Epithelial cell of esophagus (primary cell): ENCODE measurements around the gene NTM.

Source experiments
- DNase-seq: peaks from one replicate; pipeline ENCODE4 v3.0.0; 2010; ENCODE audit warnings: low read depth
- H3K4me3 ChIP-seq: 2 replicates; pipeline ENCODE4 v1.5.1; 2011; ENCODE audit warnings: mild to moderate bottlenecking, low read length, control low read depth
- TF ChIP-seq, protein P1 (sequence below): IDR thresholded peaks from 2 replicates; pipeline ENCODE4 v1.5.1; 2011; ENCODE audit warnings: low read depth, mild to moderate bottlenecking, low read length, control low read depth, inconsistent platforms; ENCODE audit not compliant: insufficient read depth; ENCODE audit errors: missing control alignments

NTM gene

DNA sequence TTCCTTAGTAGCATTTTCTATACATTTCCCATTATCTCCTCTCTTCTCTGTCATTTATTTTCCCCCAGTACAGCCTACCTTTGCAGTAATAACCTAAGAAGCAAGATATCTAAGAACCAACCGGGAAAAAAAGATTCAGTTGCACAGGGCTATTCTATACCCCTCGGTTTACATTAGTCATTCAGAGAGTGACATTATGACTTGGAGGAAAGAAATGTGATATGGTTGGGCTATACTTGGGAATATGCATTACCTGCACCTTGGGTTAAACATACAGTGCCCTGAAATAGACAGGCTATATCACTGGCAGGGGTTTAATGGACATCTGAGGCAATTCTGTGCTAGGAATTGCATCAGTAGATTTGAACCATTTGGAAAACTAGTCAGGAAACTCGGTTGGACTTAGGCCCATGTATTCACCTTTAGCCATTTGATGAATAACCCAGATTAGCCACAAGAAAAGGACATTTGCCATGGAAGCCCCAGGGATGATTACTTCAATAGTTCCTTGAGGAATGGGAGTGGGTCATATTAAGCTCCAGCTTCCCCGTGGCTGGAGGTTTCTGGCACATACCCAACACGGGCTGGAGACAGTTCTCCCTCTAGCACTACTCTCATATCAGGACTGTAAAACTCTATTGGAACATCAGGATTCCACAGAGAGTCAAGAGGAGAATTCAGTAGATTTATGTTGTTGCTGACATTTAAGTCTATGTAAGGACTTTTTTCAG lies 973.2 kb downstream of the NTM start:
- DNase-seq = peak; percentile 13
- H3K4me3 ChIP-seq = no peak overlapping the region
- TF ChIP-seq, protein P1, sequence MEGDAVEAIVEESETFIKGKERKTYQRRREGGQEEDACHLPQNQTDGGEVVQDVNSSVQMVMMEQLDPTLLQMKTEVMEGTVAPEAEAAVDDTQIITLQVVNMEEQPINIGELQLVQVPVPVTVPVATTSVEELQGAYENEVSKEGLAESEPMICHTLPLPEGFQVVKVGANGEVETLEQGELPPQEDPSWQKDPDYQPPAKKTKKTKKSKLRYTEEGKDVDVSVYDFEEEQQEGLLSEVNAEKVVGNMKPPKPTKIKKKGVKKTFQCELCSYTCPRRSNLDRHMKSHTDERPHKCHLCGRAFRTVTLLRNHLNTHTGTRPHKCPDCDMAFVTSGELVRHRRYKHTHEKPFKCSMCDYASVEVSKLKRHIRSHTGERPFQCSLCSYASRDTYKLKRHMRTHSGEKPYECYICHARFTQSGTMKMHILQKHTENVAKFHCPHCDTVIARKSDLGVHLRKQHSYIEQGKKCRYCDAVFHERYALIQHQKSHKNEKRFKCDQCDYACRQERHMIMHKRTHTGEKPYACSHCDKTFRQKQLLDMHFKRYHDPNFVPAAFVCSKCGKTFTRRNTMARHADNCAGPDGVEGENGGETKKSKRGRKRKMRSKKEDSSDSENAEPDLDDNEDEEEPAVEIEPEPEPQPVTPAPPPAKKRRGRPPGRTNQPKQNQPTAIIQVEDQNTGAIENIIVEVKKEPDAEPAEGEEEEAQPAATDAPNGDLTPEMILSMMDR = no peak

DNA sequence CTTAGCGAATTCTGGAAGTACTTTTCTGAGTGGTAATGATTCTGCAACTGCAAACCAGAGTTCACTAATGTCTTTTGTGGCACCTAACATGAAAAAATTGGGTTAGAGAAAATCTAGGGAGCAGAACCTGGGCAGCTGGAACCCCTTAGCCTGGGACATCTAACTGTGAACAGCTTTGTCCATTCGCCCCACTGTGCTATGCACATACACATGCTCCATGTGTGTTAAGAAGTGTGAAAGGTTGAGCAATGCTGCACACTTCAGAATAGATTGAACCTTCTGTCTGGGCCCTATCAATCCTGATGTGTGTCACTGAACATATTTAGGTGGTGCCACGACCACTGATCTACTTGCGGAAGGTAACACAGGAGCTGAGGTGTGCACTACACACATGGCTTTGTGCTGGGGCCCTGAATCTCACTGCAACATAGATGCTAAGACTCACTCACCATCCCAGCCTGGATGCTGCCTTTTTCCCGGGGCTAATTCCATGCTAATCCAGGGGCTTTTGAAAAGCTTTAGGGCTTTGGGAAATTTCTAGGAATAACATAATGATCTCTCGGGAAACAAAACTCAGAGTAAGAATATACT lies 976.2 kb downstream of the NTM start:
- DNase-seq = no peak
- H3K4me3 ChIP-seq = no peak overlapping the region
- TF ChIP-seq, protein P1 = no peak

DNA sequence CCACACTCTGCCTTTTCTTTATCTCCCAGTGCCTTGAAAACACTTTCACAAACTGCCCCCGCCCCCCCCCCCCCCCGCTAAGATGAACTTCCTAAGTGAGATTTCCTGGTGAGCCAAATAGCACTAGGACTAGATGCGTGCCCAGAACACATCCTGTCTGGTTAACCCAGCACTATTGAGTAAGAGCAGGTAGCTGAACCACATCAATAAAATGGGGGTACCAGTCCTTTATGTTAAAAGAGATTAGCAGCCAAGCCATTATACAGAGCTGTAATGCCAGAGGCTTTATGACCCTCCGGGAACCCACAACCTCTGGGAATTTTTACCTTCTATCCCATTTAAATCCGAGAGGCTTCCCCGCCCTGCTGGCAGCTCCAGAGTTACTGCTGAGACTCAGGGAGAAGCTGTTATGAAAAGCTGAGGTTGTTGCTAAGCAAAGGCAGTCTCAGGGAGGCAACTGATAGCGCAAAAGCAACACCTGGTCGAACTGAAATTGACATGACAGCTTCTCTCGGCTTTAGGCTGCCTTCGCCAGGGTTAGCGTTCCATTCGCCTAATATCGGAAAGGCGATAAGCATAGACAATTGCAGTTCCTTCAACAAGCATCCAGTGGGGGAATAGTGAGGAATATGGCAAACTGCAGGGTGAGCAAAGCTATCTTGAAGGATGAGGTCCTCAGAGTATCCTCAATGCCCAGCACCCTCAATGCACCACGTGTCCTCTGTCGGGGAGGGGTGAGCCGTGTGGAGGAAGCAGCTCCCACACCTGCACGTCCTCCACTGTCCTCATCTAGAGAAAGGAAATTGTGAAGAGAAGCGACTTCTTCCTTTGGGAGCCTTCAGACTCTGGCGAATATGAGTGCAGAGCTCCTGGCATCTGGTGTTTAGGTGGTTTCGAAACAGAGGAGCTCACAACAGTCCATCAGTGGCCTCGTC lies 977.0 kb downstream of the NTM start:
- TF ChIP-seq, protein P1 = no peak
- DNase-seq = no peak
- no peak overlapping the region for H3K4me3 ChIP-seq

DNA sequence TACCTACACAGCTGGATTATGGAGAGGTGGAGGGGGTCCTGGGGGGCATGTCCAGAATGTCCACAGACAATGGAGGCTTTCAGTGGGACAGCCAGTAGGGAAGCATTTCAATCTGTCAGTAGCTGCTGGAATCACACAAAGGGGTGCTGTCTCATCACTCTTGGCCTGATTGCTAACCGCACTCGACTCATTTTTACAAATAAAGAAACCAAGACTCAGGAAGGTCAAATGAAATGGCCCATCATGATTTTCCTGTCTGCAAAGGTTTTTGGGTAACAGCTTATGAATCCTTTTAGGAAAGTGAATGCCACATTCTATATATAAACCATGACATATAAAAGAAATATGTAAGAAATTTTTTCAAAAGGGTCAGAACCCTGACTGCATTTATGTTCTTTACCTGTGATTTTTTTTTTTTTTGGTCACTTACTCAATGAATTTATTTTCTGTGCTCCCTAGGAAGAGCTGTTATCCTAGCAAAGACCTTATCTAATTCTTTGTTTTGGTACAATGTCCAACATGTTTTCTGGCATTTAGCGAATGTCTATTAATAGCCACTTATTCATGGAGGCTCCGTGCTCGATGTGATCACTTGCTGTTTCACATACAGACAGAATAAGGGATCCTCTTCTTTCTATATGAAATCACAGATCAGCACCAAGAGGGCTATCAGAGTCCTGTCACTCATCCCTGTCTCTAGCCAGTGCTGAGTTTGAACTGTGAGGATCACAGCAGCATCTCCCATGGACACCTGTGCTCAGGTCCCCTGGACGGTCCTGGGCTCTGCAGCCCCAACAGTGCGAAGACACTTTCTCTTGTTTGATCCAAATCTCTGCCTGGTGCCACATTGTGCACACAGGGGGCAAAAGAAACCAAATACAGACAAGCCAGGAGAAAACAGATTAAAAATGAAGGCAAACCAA lies 979.7 kb downstream of the NTM start:
- H3K4me3 ChIP-seq = no peak overlapping the region
- TF ChIP-seq, protein P1 = no peak
- no peak for DNase-seq

DNA sequence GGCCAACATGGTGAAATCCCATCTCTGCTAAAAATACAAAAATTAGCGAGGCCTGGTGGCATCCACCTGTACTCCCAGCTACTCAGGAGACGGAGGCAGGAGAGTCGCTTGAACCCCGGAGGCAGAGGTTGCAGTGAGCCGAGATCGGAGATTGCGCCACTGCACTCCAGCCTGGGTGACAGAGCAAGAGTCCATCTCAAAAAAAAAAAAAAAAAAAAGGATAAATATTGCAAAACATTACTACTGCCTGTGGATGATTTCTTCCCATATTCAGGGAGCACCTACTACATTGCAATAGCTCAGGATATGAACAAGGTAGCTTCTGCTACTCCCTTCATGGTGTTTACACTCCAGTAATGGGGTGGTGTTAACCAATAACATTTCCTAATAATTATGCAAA lies 980.6 kb downstream of the NTM start:
- no peak overlapping the region for H3K4me3 ChIP-seq
- TF ChIP-seq, protein P1 = no peak

DNA sequence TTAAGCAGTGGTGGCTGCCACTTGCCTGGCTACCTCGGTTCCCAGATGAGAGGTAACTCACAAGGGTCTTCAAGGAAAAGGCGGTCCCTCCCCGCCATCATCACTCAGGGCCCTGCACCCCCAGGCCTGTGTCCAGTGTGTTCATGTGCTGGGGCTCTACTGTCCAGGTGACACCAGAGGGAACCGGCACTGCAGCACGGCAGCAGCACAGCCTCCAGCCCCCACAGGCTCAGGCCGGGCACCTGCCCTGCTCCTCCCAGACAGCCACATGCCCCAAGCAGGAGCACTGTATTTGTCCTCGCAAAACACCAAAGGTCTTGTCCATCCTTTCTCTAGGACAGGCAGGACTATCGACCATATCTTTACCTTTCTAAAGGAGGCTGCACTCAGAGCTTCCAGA lies 982.1 kb downstream of the NTM start:
- no peak overlapping the region for H3K4me3 ChIP-seq
- TF ChIP-seq, protein P1 = no peak
- no peak for DNase-seq

More for the DNA sequence above, 980.6 kb downstream of the NTM start:
- no peak for DNase-seq
